Left ventricle myocardium inferior (tissue), 1 donor: ENCODE results near the gene HS3ST6. TPM values are rescaled to one million over a fixed set of nuclear protein-coding genes. Genes with fewer than 3 reads are reported as not detected.

Experiments used
- DNase-seq: peaks from one replicate; pipeline ENCODE4 v3.0.0-alpha.2; 2020
- H3K27ac ChIP-seq: fragments of 200-600 bp; replicated peaks from 2 replicates; pipeline ENCODE4 v1.8.0; 2021
- H3K27me3 ChIP-seq: fragments of 200-600 bp; 2 replicates; pipeline ENCODE4 v1.8.0; 2021; ENCODE audit warnings: low read depth
- H3K36me3 ChIP-seq: fragments of 200-600 bp; 2 replicates; pipeline ENCODE4 v1.8.0; 2021
- H3K4me1 ChIP-seq: fragments of 200-600 bp; 2 replicates; pipeline ENCODE4 v1.8.0; 2021
- H3K4me3 ChIP-seq: fragments of 200-600 bp; 2 replicates; pipeline ENCODE4 v1.8.0; 2021; ENCODE audit warnings: mild to moderate bottlenecking, moderate library complexity
- H3K9me3 ChIP-seq: fragments of 200-600 bp; replicated peaks from 2 replicates; pipeline ENCODE4 v1.8.0; 2021
- CTCF ChIP-seq: fragments of 200-600 bp; IDR thresholded peaks from 2 replicates; pipeline ENCODE4 v1.8.0; 2021; ENCODE audit warnings: antibody characterized with exemption, mild to moderate bottlenecking, borderline replicate concordance
- intact Hi-C: fragments of 100-400 bp; cut with micrococcal nuclease; formaldehyde crosslinking; loops from one replicate; pipeline ENCODE4 v1.11.0; 2022
- total RNA-seq: library from RNA; stranded (reverse); fragmentation: NEBNext Ultra II Directional; extraction: Animal tissue kit (Norgen Biotek cat#: 25700); gene quantifications from one replicate; pipeline ENCODE4 v1.2.1, GENCODE V29; 2021
- donor health status: DM: no; HTN: yes; CAD: no; lungs with severe emphysema.

The HS3ST6 gene
- total RNA-seq, 1 donor from 2014 or later, result not detected

GRCh38 chr16:1862394-1862793 lies 55.8 kb downstream of the HS3ST6 start:
- Histone ChIP-seq H3K9me3 (no peaks in the 10 kb centered on the region), H3K4me3 (no peak overlapping the region), H3K4me1 (no peaks in the 10 kb centered on the region), H3K36me3 (no peaks in the 10 kb centered on the region), H3K27ac (no peak overlapping the region), H3K27me3 (peaks cover 67% of the 10 kb centered on the region)
- intact Hi-C loops, result loop anchor here (10.0 kb wide), 1 partner anchor 62 kb away; no protein-coding TSS in a partner anchor
- no peak for TF ChIP-seq CTCF
- no peak for DNase-seq

GRCh38 chr16:1861730-1862129 lies 56.5 kb downstream of the HS3ST6 start:
- H3K27me3 ChIP-seq, result peaks cover 68% of the 10 kb centered on the region
- intact Hi-C loops, result loop anchor here (10.0 kb wide), 1 partner anchor 63 kb away; no protein-coding TSS in a partner anchor
- H3K36me3 ChIP-seq, result no peaks in the 10 kb centered on the region
- no peaks in the 10 kb centered on the region for H3K9me3 ChIP-seq
- H3K27ac ChIP-seq, result no peak overlapping the region
- no peak for TF ChIP-seq CTCF
- no peaks in the 10 kb centered on the region for H3K4me1 ChIP-seq
- DNase-seq, result no peak
- no peak overlapping the region for H3K4me3 ChIP-seq

Other genes with a start within 250 kb of the HS3ST6 start
- 30.6 TPM for gene JPT2, start 240.1 kb downstream of the HS3ST6 start, total RNA-seq
- gene MAPK8IP3, start 212.2 kb downstream of the HS3ST6 start, total RNA-seq, result 56.0 TPM
- 37.0 TPM for gene NME3, start 146.9 kb downstream of the HS3ST6 start, total RNA-seq
- gene EME2, start 145.6 kb downstream of the HS3ST6 start, total RNA-seq, result 7.4 TPM
- 78.0 TPM for gene MRPS34, start 145.3 kb downstream of the HS3ST6 start, total RNA-seq
- gene SPSB3, start 135.8 kb downstream of the HS3ST6 start, total RNA-seq, result 36.8 TPM
- gene NUBP2, start 135.5 kb downstream of the HS3ST6 start, total RNA-seq, result 36.2 TPM
- gene IGFALS, start 124.7 kb downstream of the HS3ST6 start, total RNA-seq, result not detected
- gene HAGH, start 91.6 kb downstream of the HS3ST6 start, total RNA-seq, result 172 TPM
- 26.3 TPM for gene FAHD1, start 91.2 kb downstream of the HS3ST6 start, total RNA-seq
- not detected for gene MEIOB, start 46.3 kb downstream of the HS3ST6 start, total RNA-seq
- gene MSRB1, start 24.8 kb upstream of the HS3ST6 start, total RNA-seq, result 32.7 TPM
- gene RPL3L, start 36.3 kb upstream of the HS3ST6 start, total RNA-seq, result 262 TPM
- gene NDUFB10, start 41.1 kb upstream of the HS3ST6 start, total RNA-seq, result 601 TPM
- 753 TPM for gene RPS2, start 46.4 kb upstream of the HS3ST6 start, total RNA-seq
- not detected for gene RNF151, start 48.4 kb upstream of the HS3ST6 start, total RNA-seq
- 22.6 TPM for gene TBL3, start 53.6 kb upstream of the HS3ST6 start, total RNA-seq
- not detected for gene NOXO1, start 63.1 kb upstream of the HS3ST6 start, total RNA-seq
- 23.3 TPM for gene GFER, start 65.8 kb upstream of the HS3ST6 start, total RNA-seq
- gene SYNGR3, start 71.6 kb upstream of the HS3ST6 start, total RNA-seq, result 0.38 TPM
- 14.5 TPM for gene ZNF598, start 91.4 kb upstream of the HS3ST6 start, total RNA-seq
- gene NPW, start 101.4 kb upstream of the HS3ST6 start, total RNA-seq, result not detected
- gene NHERF2, start 108.5 kb upstream of the HS3ST6 start, total RNA-seq, result 221 TPM
- gene NTHL1, start 129.4 kb upstream of the HS3ST6 start, total RNA-seq, result 21.7 TPM
- gene TSC2, start 129.6 kb upstream of the HS3ST6 start, total RNA-seq, result 80.1 TPM
- gene PKD1, start 217.5 kb upstream of the HS3ST6 start, total RNA-seq, result 83.9 TPM
- 1.7 TPM for gene RAB26, start 230.2 kb upstream of the HS3ST6 start, total RNA-seq
- 26.0 TPM for gene TRAF7, start 237.4 kb upstream of the HS3ST6 start, total RNA-seq